CD4-positive, alpha-beta T cell (primary cell): ENCODE data around the gene SKOR1. TPM values are rescaled to one million over a fixed set of nuclear protein-coding genes. Genes with fewer than 3 reads are reported as not detected.

ENCODE experiments used
- ATAC-seq: fragments of 200-7000 bp; cut with Tn5 transposase; one replicate; pipeline ENCODE4 v1.10.0; 2022; ENCODE audit warnings: mild to moderate bottlenecking; ENCODE audit not compliant: poor library complexity
- CTCF ChIA-PET: fragments of 350-600 bp; sonication (Branson Sonifier 250); formaldehyde crosslinking; loops from one replicate; lab custom pipeline; 2021; ENCODE audit warnings: antibody characterized with exemption, inconsistent platforms; lab: Charles Lee
- POLR2A ChIA-PET: fragments of 350-600 bp; sonication (Branson Sonifier 250); formaldehyde crosslinking; loops from one replicate; lab custom pipeline; 2021; ENCODE audit warnings: antibody characterized with exemption, inconsistent platforms; lab: Charles Lee
- DNase-seq, 14 experiments: peaks; one replicate each; pipeline ENCODE4 v3.0.0-alpha.2; 2013 to 2020; ENCODE audit warnings: mixed read lengths in 2 of 14
- H3K27ac ChIP-seq, 2 donors: one replicate each; pipeline versions ENCODE4 v1.5.1 to v1.7.0; 2013; ENCODE audit warnings: low read length in 2 of 2, low read depth in 1 of 2, mild to moderate bottlenecking in 1 of 2
- H3K27me3 ChIP-seq, 2 experiments: 1 replicate in 1 of 2; 2 replicates in 1 of 2; pipeline versions ENCODE4 v1.6.1 to v1.7.0; 2013; ENCODE audit warnings: low read length in 2 of 2, control low read depth in 1 of 2, mild to moderate bottlenecking in 1 of 2, moderate library complexity in 1 of 2; ENCODE audit not compliant: insufficient read depth in 2 of 2, control insufficient read depth in 1 of 2
- H3K36me3 ChIP-seq: one replicate; pipeline ENCODE4 v1.6.1; 2013; ENCODE audit warnings: low read length, control low read depth; ENCODE audit not compliant: insufficient read depth
- H3K4me1 ChIP-seq: one replicate; pipeline ENCODE4 v1.6.1; 2013; ENCODE audit warnings: low read length, control low read depth; ENCODE audit not compliant: insufficient read depth
- H3K4me3 ChIP-seq: one replicate; pipeline ENCODE4 v1.5.1; 2013; ENCODE audit warnings: mild to moderate bottlenecking, low read length, moderate library complexity
- H3K9me3 ChIP-seq, 2 experiments: 1 replicate in 1 of 2; 2 replicates in 1 of 2; pipeline versions ENCODE4 v1.6.1 to v1.7.0; 2013; ENCODE audit warnings: low read length in 2 of 2, mild to moderate bottlenecking in 2 of 2, control low read depth in 1 of 2, moderate library complexity in 1 of 2; ENCODE audit not compliant: control insufficient read depth in 1 of 2, insufficient read depth in 1 of 2
- H3K27ac Mint-ChIP-seq: one replicate; pipeline ENCODE4 v1.8.0; 2020; ENCODE audit warnings: mixed read lengths
- H3K27me3 Mint-ChIP-seq: one replicate; pipeline ENCODE4 v1.8.0; 2021; ENCODE audit warnings: mixed read lengths
- H3K36me3 Mint-ChIP-seq: one replicate; pipeline ENCODE4 v1.8.0; 2021; ENCODE audit warnings: low read depth, mixed read lengths
- H3K4me1 Mint-ChIP-seq: one replicate; pipeline ENCODE4 v1.8.0; 2021; ENCODE audit warnings: low read depth, mixed read lengths
- H3K4me3 Mint-ChIP-seq: one replicate; pipeline ENCODE4 v1.8.0; 2020; ENCODE audit warnings: mild to moderate bottlenecking, mixed read lengths
- H3K9me3 Mint-ChIP-seq: one replicate; pipeline ENCODE4 v1.8.0; 2020; ENCODE audit warnings: mixed read lengths
- CTCF ChIP-seq: fragments of 200-600 bp; IDR thresholded peaks from one replicate; pipeline ENCODE4 v1.8.0; 2022; ENCODE audit warnings: antibody characterized with exemption, mild to moderate bottlenecking
- intact Hi-C, 2 experiments: fragments of 100-400 bp; cut with DNase I in 1 of 2; cut with micrococcal nuclease in 1 of 2; formaldehyde crosslinking; loops; one replicate each; pipeline versions ENCODE4 v1.15.1 to v1.9.0; 2023 to 2025; cut with DNase I, micrococcal nuclease
- total RNA-seq, 174 experiments: library from RNA in 2 of 174; stranded (reverse) in 2 of 174; gene quantifications; one replicate each; pipeline ENCODE4 v1.2.3 and lab custom pipeline; 2021 to 2026

Gene SKOR1
- total RNA-seq, 2 experiments from 2014 or later = 1.8 to 2.2 TPM

- no peaks in the 10 kb centered on the region for H3K27me3 ChIP-seq
- POLR2A ChIA-PET = no interaction called here
- Mint-ChIP-seq H3K36me3 (peaks cover 11% of the 10 kb centered on the region), H3K4me1 (peaks cover 32% of the 10 kb centered on the region), H3K27ac (no peak overlapping the region), H3K4me3 (no peak overlapping the region), H3K9me3 (no peaks in the 10 kb centered on the region), H3K27me3 (peaks cover 6% of the 10 kb centered on the region)
- no peak overlapping the region for H3K4me3 ChIP-seq
- ATAC-seq (no peak), DNase-seq (no peak)
- H3K27ac ChIP-seq = no peak overlapping the region
- no peak for TF ChIP-seq CTCF
- H3K4me1 ChIP-seq = peaks cover 22% of the 10 kb centered on the region
- intact Hi-C loops = loop anchor here in 1 of 2 experiments (10.0 kb wide), 1 partner anchor 1138 kb away; the partner anchor contains the start of gene SMAD6
- no peaks in the 10 kb centered on the region for H3K36me3 ChIP-seq
- no peaks in the 10 kb centered on the region for H3K9me3 ChIP-seq
- CTCF ChIA-PET = no interaction called here
Observed at GRCh38 chr15:67843092-67843501, 17.8 kb downstream of the SKOR1 start.

- Mint-ChIP-seq H3K36me3 (peaks cover 11% of the 10 kb centered on the region), H3K27ac (no peak overlapping the region), H3K9me3 (no peaks in the 10 kb centered on the region), H3K4me1 (peaks cover 25% of the 10 kb centered on the region), H3K4me3 (no peak overlapping the region), H3K27me3 (peaks cover 6% of the 10 kb centered on the region)
- DNase-seq (no peak), ATAC-seq (no peak)
- Histone ChIP-seq H3K27ac (no peak overlapping the region), H3K4me3 (no peak overlapping the region), H3K36me3 (no peaks in the 10 kb centered on the region), H3K4me1 (peaks cover 15% of the 10 kb centered on the region), H3K27me3 (no peaks in the 10 kb centered on the region), H3K9me3 (no peaks in the 10 kb centered on the region)
- ChIA-PET POLR2A (no interaction called here), CTCF (no interaction called here)
- TF ChIP-seq CTCF = no peak
- intact Hi-C loops = loop anchor here in 1 of 2 experiments (10.0 kb wide), 1 partner anchor 1139 kb away; the partner anchor contains the start of gene SMAD6
Observed at GRCh38 chr15:67843571-67844387, 18.5 kb downstream of the SKOR1 start.

- Histone ChIP-seq H3K36me3 (no peaks in the 10 kb centered on the region), H3K9me3 (no peaks in the 10 kb centered on the region), H3K27me3 (no peaks in the 10 kb centered on the region), H3K27ac (no peak overlapping the region), H3K4me3 (no peak overlapping the region), H3K4me1 (peaks cover 5% of the 10 kb centered on the region)
- ATAC-seq (no peak), DNase-seq (no peak)
- CTCF ChIA-PET = no interaction called here
- Mint-ChIP-seq H3K27ac (no peak overlapping the region), H3K9me3 (no peaks in the 10 kb centered on the region), H3K27me3 (no peaks in the 10 kb centered on the region), H3K4me3 (no peak overlapping the region), H3K36me3 (no peaks in the 10 kb centered on the region), H3K4me1 (peaks cover 7% of the 10 kb centered on the region)
- intact Hi-C loops = loop anchor here in 1 of 2 experiments (10.0 kb wide), 1 partner anchor 1141 kb away; the partner anchor contains the start of gene SMAD6
- POLR2A ChIA-PET = no interaction called here
- TF ChIP-seq CTCF = no peak
Observed at GRCh38 chr15:67845974-67846373, 20.7 kb downstream of the SKOR1 start.
